GM23248 (cell line): ENCODE measurements around the gene PLK5. TPM values are rescaled to one million over a fixed set of nuclear protein-coding genes. Genes with fewer than 3 reads are reported as not detected.
"Not testable (repeated sequence)": the region's sequence is repeated elsewhere in the genome, so short reads cannot be mapped to it uniquely, and the experiment has no call there.

Source experiments
- DNase-seq: peaks from one replicate; pipeline ENCODE4 v3.0.0-alpha.2; 2015
- H2AFZ ChIP-seq: fragments of 200-600 bp; sonication (generic); 2 replicates; pipeline ENCODE4 v1.6.1; 2016; ENCODE audit warnings: antibody characterized with exemption
- H3F3A ChIP-seq: fragments of 200-600 bp; sonication (generic); 2 replicates; pipeline ENCODE4 v1.6.1; 2016; ENCODE audit warnings: mild to moderate bottlenecking, antibody characterized with exemption, mixed run types; ENCODE audit not compliant: insufficient read depth
- H3K27ac ChIP-seq: fragments of 200-600 bp; sonication (generic); 2 replicates; pipeline ENCODE4 v1.5.1; 2016; ENCODE audit warnings: mild to moderate bottlenecking
- H3K27me3 ChIP-seq: fragments of 200-600 bp; sonication (generic); replicated peaks from 2 replicates; pipeline ENCODE4 v1.6.1; 2016; ENCODE audit warnings: mild to moderate bottlenecking; ENCODE audit not compliant: insufficient read depth
- H3K36me3 ChIP-seq: fragments of 200-600 bp; sonication (generic); 2 replicates; pipeline ENCODE4 v1.6.1; 2016; ENCODE audit warnings: low read depth, mild to moderate bottlenecking
- H3K4me1 ChIP-seq: fragments of 200-600 bp; sonication (generic); 2 replicates; pipeline ENCODE4 v1.6.1; 2016; ENCODE audit warnings: mild to moderate bottlenecking; ENCODE audit not compliant: insufficient read depth
- H3K4me2 ChIP-seq: fragments of 200-600 bp; sonication (generic); one replicate; pipeline ENCODE4 v1.6.1; 2016; ENCODE audit warnings: mild to moderate bottlenecking; ENCODE audit not compliant: unreplicated experiment
- H3K4me3 ChIP-seq: fragments of 200-600 bp; sonication (generic); 2 replicates; pipeline ENCODE4 v1.5.1; 2016; ENCODE audit warnings: mild to moderate bottlenecking
- H3K79me2 ChIP-seq: fragments of 200-600 bp; sonication (generic); 2 replicates; pipeline ENCODE4 v1.6.1; 2016; ENCODE audit warnings: mild to moderate bottlenecking; ENCODE audit not compliant: insufficient read depth
- H3K9ac ChIP-seq: fragments of 200-600 bp; sonication (generic); 2 replicates; pipeline ENCODE4 v1.6.1; 2016; ENCODE audit warnings: mild to moderate bottlenecking
- H3K9me2 ChIP-seq: fragments of 200-600 bp; sonication (generic); 2 replicates; pipeline ENCODE4 v1.6.1; 2016; ENCODE audit warnings: mixed run types, mild to moderate bottlenecking, moderate library complexity; ENCODE audit not compliant: insufficient read depth
- H3K9me3 ChIP-seq: fragments of 200-600 bp; sonication (generic); one replicate; pipeline ENCODE4 v1.6.1; 2017; ENCODE audit warnings: low read depth
- H4K20me1 ChIP-seq: fragments of 200-600 bp; sonication (generic); 2 replicates; pipeline ENCODE4 v1.6.0; 2016; ENCODE audit not compliant: insufficient read depth
- EZH2 ChIP-seq: fragments of 200-600 bp; sonication (generic); IDR thresholded peaks from 2 replicates; pipeline ENCODE4 v1.6.1; 2018; ENCODE audit warnings: antibody characterized with exemption, mild to moderate bottlenecking; ENCODE audit not compliant: insufficient read depth, poor library complexity, severe bottlenecking
- EZH2phosphoT487 ChIP-seq: fragments of 200-600 bp; sonication (generic); IDR thresholded peaks from 2 replicates; pipeline ENCODE4 v1.6.1; 2018; ENCODE audit warnings: antibody characterized with exemption, moderate library complexity, mild to moderate bottlenecking, low read depth; ENCODE audit not compliant: insufficient read depth
- WGBS, 2 experiments: methylation state at CpG; one replicate each; pipeline ENCODE4 v1.1.6; 2015 to 2017; ENCODE audit warnings: low lambda C conversion rate in 2 of 2, low coverage in 1 of 2; ENCODE audit errors: missing lambda C conversion rate in 2 of 2; 5-methylcytosine and 5-hydroxymethylcytosine counted together
- in situ Hi-C: fragments of 300-500 bp; cut with MboI; formaldehyde crosslinking; loops from 2 replicates; pipeline ENCODE4 v1.15.0; 2020
- polyA plus RNA-seq: library from polyadenylated mRNA; unstranded; fragments of >200 nt; fragmentation: Nextera tagmentation; extraction: Ambion mirVana; gene quantifications from 2 replicates; pipeline ENCODE4 v1.2.1, GENCODE V29; 2016
- total RNA-seq: library from RNA; depleted of rRNA; stranded (reverse); fragments of >200 nt; shearing (Covaris generic); gene quantifications from 2 replicates; pipeline ENCODE4 v1.2.3, GENCODE V29; 2014; rRNA removed

PLK5 gene
- total RNA-seq (not detected in 2 replicates), polyA plus RNA-seq (not detected in 2 replicates)

- no peaks in the 10 kb centered on the region for H4K20me1 ChIP-seq
- no peak within 1 kb of the TSS for H2AFZ ChIP-seq
- no peak within 1 kb of the TSS for H3K4me3 ChIP-seq
- in situ Hi-C loops, result no loop called here
- H3K4me1 ChIP-seq, result no peaks in the 10 kb centered on the region
- H3K9me2 ChIP-seq, result no peaks in the 10 kb centered on the region
- no peak for TF ChIP-seq EZH2phosphoT487
- no peak for TF ChIP-seq EZH2
- 5 to 7% methylated on average over 57 to 78 of the region's 92 CpGs for WGBS, 2 experiments
- no peak within 1 kb of the TSS for H3K4me2 ChIP-seq
- no peak for DNase-seq
- no peak within 1 kb of the TSS for H3K9ac ChIP-seq
- peaks cover 16% of the 10 kb centered on the region; the same call in 1 of the 2 replicates for H3K27me3 ChIP-seq
- H3K79me2 ChIP-seq, result no peaks in the 10 kb centered on the region
- no peaks in the 10 kb centered on the region for H3K36me3 ChIP-seq
- H3F3A ChIP-seq, result no peaks in the 10 kb centered on the region
- no peaks in the 10 kb centered on the region for H3K9me3 ChIP-seq
- no peak within 1 kb of the TSS for H3K27ac ChIP-seq
These were observed at the start of gene PLK5 for GRCh38 chr19:1523412-1524286. PLK5 (plus strand) TSS chr19:1524077; CDS start chr19:1526997, 2,920 bp downstream.

GRCh38 chr19:1474765-1475351 lies 49.0 kb upstream of the PLK5 start:
- Histone ChIP-seq H3K27ac (no peak overlapping the region), H3K4me1 (no peaks in the 10 kb centered on the region), H3K4me3 (no peak overlapping the region), H3K9ac (no peak overlapping the region), H3K79me2 (peaks cover 28% of the 10 kb centered on the region), H3K36me3 (no peaks in the 10 kb centered on the region), H4K20me1 (no peaks in the 10 kb centered on the region), H3K9me3 (no peaks in the 10 kb centered on the region), H3F3A (no peaks in the 10 kb centered on the region), H3K9me2 (no peaks in the 10 kb centered on the region), H3K27me3 (no peaks in the 10 kb centered on the region; the same call in 1 of the 2 replicates), H3K4me2 (no peak overlapping the region), H2AFZ (no peak overlapping the region)
- in situ Hi-C loops, result no loop called here
- 87 to 88% methylated on average over 24 of the region's 26 CpGs for WGBS, 2 experiments
- DNase-seq, result no peak
- no peak for TF ChIP-seq EZH2
- no peak for TF ChIP-seq EZH2phosphoT487

- no peaks in the 10 kb centered on the region for H3F3A ChIP-seq
- no peak for DNase-seq
- no peaks in the 10 kb centered on the region for H3K4me1 ChIP-seq
- TF ChIP-seq EZH2 (no peak), EZH2phosphoT487 (no peak)
- no peaks in the 10 kb centered on the region for H3K9me3 ChIP-seq
- H3K9ac ChIP-seq, result no peak overlapping the region
- H3K36me3 ChIP-seq, result no peaks in the 10 kb centered on the region
- peaks cover 28% of the 10 kb centered on the region for H3K79me2 ChIP-seq
- WGBS, 2 experiments, result 91 to 92% methylated on average over 26 to 31 of the region's 31 CpGs
- no peak overlapping the region for H3K27ac ChIP-seq
- no peak overlapping the region for H3K4me3 ChIP-seq
- H3K9me2 ChIP-seq, result no peaks in the 10 kb centered on the region
- no peaks in the 10 kb centered on the region for H4K20me1 ChIP-seq
- H3K4me2 ChIP-seq, result no peak overlapping the region
- no peaks in the 10 kb centered on the region; the same call in 1 of the 2 replicates for H3K27me3 ChIP-seq
- H2AFZ ChIP-seq, result no peak overlapping the region
- in situ Hi-C loops, result no loop called here
These were observed 48.0 kb upstream of the PLK5 start for GRCh38 chr19:1475751-1476437.

- DNase-seq, H2AFZ ChIP-seq, in situ Hi-C loops, H3K9me3 ChIP-seq, H3K9me2 ChIP-seq, H3K4me1 ChIP-seq, H3K27me3 ChIP-seq, H3F3A ChIP-seq, H4K20me1 ChIP-seq, H3K4me3 ChIP-seq, H3K4me2 ChIP-seq, H3K27ac ChIP-seq, H3K36me3 ChIP-seq, H3K9ac ChIP-seq: not testable (repeated sequence)
- WGBS, 2 experiments, result 91 to 94% methylated on average over 9 of the region's 9 CpGs
- H3K79me2 ChIP-seq, result peaks cover 28% of the 10 kb centered on the region
These were observed 46.8 kb upstream of the PLK5 start for GRCh38 chr19:1477056-1477455.
